H9 (cell line): ENCODE measurements around the gene KCNJ15. TPM values are rescaled to one million over a fixed set of nuclear protein-coding genes. Genes with fewer than 3 reads are reported as not detected.

Experiments
- DNase-seq: peaks from one replicate; pipeline ENCODE4 v3.0.0-alpha.2; 2017
- H2AFZ ChIP-seq: one replicate; pipeline ENCODE4 v1.6.1; 2013; ENCODE audit warnings: mild to moderate bottlenecking, low read length, control low read depth, moderate library complexity
- H2AK5ac ChIP-seq: 2 replicates; pipeline ENCODE4 v1.6.1; 2013; ENCODE audit warnings: low read length, control low read depth, mixed read lengths; ENCODE audit not compliant: insufficient read length
- H2BK120ac ChIP-seq: one replicate; pipeline ENCODE4 v1.6.1; 2013; ENCODE audit warnings: low read depth, mild to moderate bottlenecking, low read length, control low read depth, inconsistent platforms; ENCODE audit not compliant: poor library complexity, severe bottlenecking
- H2BK12ac ChIP-seq: 2 replicates; pipeline ENCODE4 v1.6.1; 2013; ENCODE audit warnings: low read length, control low read depth, mixed read lengths, low read depth; ENCODE audit not compliant: insufficient read length
- H2BK15ac ChIP-seq: 2 replicates; pipeline ENCODE4 v1.6.1; 2013; ENCODE audit warnings: low read depth, low read length, control low read depth
- H2BK20ac ChIP-seq: one replicate; pipeline ENCODE4 v1.6.1; 2013; ENCODE audit warnings: low read depth, mild to moderate bottlenecking, low read length, control low read depth, inconsistent platforms; ENCODE audit not compliant: poor library complexity, severe bottlenecking
- H2BK5ac ChIP-seq: 2 replicates; pipeline ENCODE4 v1.6.1; 2013; ENCODE audit warnings: low read length, control low read depth, mixed read lengths; ENCODE audit not compliant: insufficient read length
- H3K14ac ChIP-seq: 2 replicates; pipeline ENCODE4 v1.6.1; 2013; ENCODE audit warnings: low read length, control low read depth; ENCODE audit not compliant: insufficient read depth
- H3K18ac ChIP-seq: 2 replicates; pipeline ENCODE4 v1.6.1; 2013; ENCODE audit warnings: low read depth, mild to moderate bottlenecking, mixed read lengths, low read length, control low read depth; ENCODE audit not compliant: insufficient read length
- H3K23ac ChIP-seq: 2 replicates; pipeline ENCODE4 v1.6.1; 2013; ENCODE audit warnings: low read length, control low read depth, mixed read lengths, low read depth; ENCODE audit not compliant: insufficient read length
- H3K23me2 ChIP-seq: 2 replicates; pipeline ENCODE4 v1.6.1; 2013; ENCODE audit warnings: low read depth, mild to moderate bottlenecking, mixed read lengths, low read length, control low read depth; ENCODE audit not compliant: insufficient read length, poor library complexity, severe bottlenecking
- H3K27ac ChIP-seq: 2 replicates; pipeline ENCODE4 v1.5.1; 2013; ENCODE audit warnings: low read length, control low read depth, mixed read lengths, low read depth; ENCODE audit not compliant: insufficient read length
- H3K27me3 ChIP-seq: 2 replicates; pipeline ENCODE4 v1.6.1; 2013; ENCODE audit warnings: low read length, control low read depth, inconsistent platforms; ENCODE audit not compliant: insufficient read depth
- H3K4ac ChIP-seq: 2 replicates; pipeline ENCODE4 v1.6.1; 2013; ENCODE audit warnings: low read depth, mild to moderate bottlenecking, control low read depth, inconsistent platforms, low read length, moderate library complexity
- H3K4me1 ChIP-seq: 2 replicates; pipeline ENCODE4 v1.6.1; 2013; ENCODE audit warnings: low read length, control low read depth, inconsistent platforms; ENCODE audit not compliant: insufficient read depth
- H3K4me2 ChIP-seq: 2 replicates; pipeline ENCODE4 v1.6.1; 2013; ENCODE audit warnings: low read length, control low read depth, mixed read lengths; ENCODE audit not compliant: insufficient read length, insufficient read depth
- H3K56ac ChIP-seq: 2 replicates; pipeline ENCODE4 v1.6.1; 2013; ENCODE audit warnings: low read depth, mild to moderate bottlenecking, mixed read lengths, low read length, control low read depth; ENCODE audit not compliant: insufficient read length
- H3K79me1 ChIP-seq: 2 replicates; pipeline ENCODE4 v1.6.1; 2013; ENCODE audit warnings: low read depth, mild to moderate bottlenecking, moderate library complexity, low read length, control low read depth, inconsistent platforms; ENCODE audit not compliant: insufficient read depth, poor library complexity, severe bottlenecking
- H3K79me2 ChIP-seq: 2 replicates; pipeline ENCODE4 v1.6.1; 2013; ENCODE audit warnings: low read length, control low read depth, inconsistent platforms; ENCODE audit not compliant: insufficient read depth
- H3K9ac ChIP-seq: 2 replicates; pipeline ENCODE4 v1.6.1; 2013; ENCODE audit warnings: low read length, control low read depth, mixed read lengths; ENCODE audit not compliant: insufficient read length; ENCODE audit errors: extremely low read depth
- H3K9me3 ChIP-seq: one replicate; pipeline ENCODE4 v1.6.1; 2013; ENCODE audit warnings: low read depth, low read length, inconsistent platforms; ENCODE audit not compliant: control insufficient read depth
- H3T11ph ChIP-seq: one replicate; pipeline ENCODE4 v1.6.1; 2013; ENCODE audit warnings: mild to moderate bottlenecking, low read length, control low read depth, inconsistent platforms
- H4K20me1 ChIP-seq: one replicate; pipeline ENCODE4 v1.6.1; 2013; ENCODE audit not compliant: control insufficient read depth, insufficient read length, insufficient read depth
- H4K5ac ChIP-seq: 2 replicates; pipeline ENCODE4 v1.6.1; 2013; ENCODE audit warnings: low read depth, mild to moderate bottlenecking, mixed read lengths, low read length, control low read depth; ENCODE audit not compliant: insufficient read length
- H4K8ac ChIP-seq: replicated peaks from 2 replicates; pipeline ENCODE4 v1.6.1; 2013; ENCODE audit warnings: low read length, control low read depth, mixed read lengths, low read depth; ENCODE audit not compliant: insufficient read length
- H4K91ac ChIP-seq: 2 replicates; pipeline ENCODE4 v1.6.1; 2013; ENCODE audit warnings: low read depth, mild to moderate bottlenecking, moderate library complexity, mixed read lengths, low read length, control low read depth; ENCODE audit not compliant: insufficient read length
- H3K27ac Mint-ChIP-seq, 3 experiments: 2 replicates in 2 of 3; 3 replicates in 1 of 3; pipeline ENCODE4 v1.8.0; 2020 to 2021; ENCODE audit warnings: mixed read lengths in 3 of 3, mild to moderate bottlenecking in 1 of 3, moderate library complexity in 1 of 3
- H3K27me3 Mint-ChIP-seq: 2 replicates; pipeline ENCODE4 v1.8.0; 2021; ENCODE audit warnings: low read depth, mild to moderate bottlenecking, moderate library complexity, mixed read lengths
- H3K36me3 Mint-ChIP-seq, 3 experiments: 2 replicates in 2 of 3; 3 replicates in 1 of 3; pipeline ENCODE4 v1.8.0; 2020 to 2021; ENCODE audit warnings: low read depth in 3 of 3, mixed read lengths in 3 of 3; ENCODE audit not compliant: insufficient read depth in 1 of 3
- H3K4me1 Mint-ChIP-seq, 2 experiments: 2 replicates each; pipeline ENCODE4 v1.8.0; 2020; ENCODE audit warnings: mixed read lengths in 2 of 2
- H3K4me3 Mint-ChIP-seq, 2 experiments: 2 replicates in 1 of 2; 3 replicates in 1 of 2; pipeline ENCODE4 v1.8.0; 2020 to 2021; ENCODE audit warnings: mild to moderate bottlenecking in 2 of 2, mixed read lengths in 2 of 2, moderate library complexity in 1 of 2
- H3K9me3 Mint-ChIP-seq, 2 experiments: 2 replicates in 1 of 2; 3 replicates in 1 of 2; pipeline ENCODE4 v1.8.0; 2020; ENCODE audit warnings: mild to moderate bottlenecking in 2 of 2, mixed read lengths in 2 of 2, moderate library complexity in 1 of 2
- WGBS: extraction: QIAGEN DNeasy Blood & Tissue Kit; methylation state at CpG from one replicate; pipeline ENCODE4 v1.1.7; 2013; ENCODE audit warnings: missing lambda C conversion rate, low lambda C conversion rate, mixed read lengths; ENCODE audit not compliant: insufficient read length; ENCODE audit errors: extremely low coverage; 5-methylcytosine and 5-hydroxymethylcytosine counted together
- total RNA-seq: library from RNA; stranded (reverse); gene quantifications from 2 replicates; pipeline ENCODE4 v1.2.1, GENCODE V29; 2021
- TF ChIP-seq, protein P1 (sequence below): fragments of 200-600 bp; sonication (generic); conservative IDR thresholded peaks from 3 replicates; pipeline ENCODE4 v1.8.0; 2021; ENCODE audit warnings: antibody characterized with exemption, mild to moderate bottlenecking

The KCNJ15 gene
- total RNA-seq, 1 experiment from 2014 or later, result not detected

DNA sequence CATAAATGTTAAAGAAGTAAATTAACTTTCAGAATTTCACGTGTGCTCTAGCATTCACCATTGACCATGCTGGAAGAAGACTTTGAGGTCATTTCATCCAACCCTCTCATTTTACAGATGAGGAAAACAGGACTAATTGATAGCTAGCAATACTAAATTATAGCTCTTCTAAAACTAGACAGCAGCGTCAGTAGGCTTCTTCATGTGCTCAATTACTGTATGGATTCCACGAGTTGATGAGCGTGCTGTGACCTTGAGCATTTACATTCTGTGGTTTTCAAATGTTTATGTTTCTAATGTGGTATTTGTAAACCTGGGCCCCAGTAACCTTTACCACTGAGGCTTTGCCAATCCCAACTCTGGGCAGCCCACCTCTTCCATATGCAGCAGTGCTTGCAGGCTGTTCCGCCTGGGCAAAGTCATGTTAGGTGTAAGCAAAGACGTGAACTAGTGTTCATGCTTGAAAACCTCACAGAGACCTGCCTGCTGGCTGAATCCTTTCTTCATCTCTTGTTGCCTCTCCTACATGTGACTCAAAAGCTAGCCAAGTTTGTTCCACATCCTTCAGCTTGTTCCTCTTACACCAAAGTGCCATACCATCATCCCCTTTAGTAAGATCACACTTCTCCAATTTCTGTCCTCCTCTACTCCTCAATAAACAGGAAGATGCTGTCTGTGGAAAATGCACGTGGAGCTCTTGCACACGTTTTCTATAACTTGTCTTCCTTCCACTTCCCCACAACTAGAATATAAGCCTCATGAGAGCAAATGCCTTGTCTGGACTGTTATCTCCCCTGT is 17.2 kb downstream of the KCNJ15 start:
- Histone ChIP-seq H2AFZ (no peak overlapping the region), H3K23ac (no peak overlapping the region), H4K5ac (no peak overlapping the region), H3K14ac (no peak overlapping the region), H3K4me2 (no peak overlapping the region), H3K9me3 (no peaks in the 10 kb centered on the region), H3K9ac (no peak overlapping the region), H3K4ac (no peak overlapping the region), H3K79me1 (no peaks in the 10 kb centered on the region), H3K4me1 (no peaks in the 10 kb centered on the region), H3K18ac (no peak overlapping the region), H2BK20ac (no peak overlapping the region), H3K27me3 (no peaks in the 10 kb centered on the region; the same call in 1 of the 2 replicates), H2AK5ac (no peak overlapping the region), H2BK15ac (no peak overlapping the region), H3K27ac (no peak overlapping the region), H4K91ac (no peak overlapping the region), H2BK5ac (no peak overlapping the region), H2BK120ac (no peak overlapping the region), H4K20me1 (no peaks in the 10 kb centered on the region), H3K79me2 (no peaks in the 10 kb centered on the region), H3K56ac (no peak overlapping the region), H2BK12ac (no peak overlapping the region), H4K8ac (no peak overlapping the region), H3K23me2 (no peaks in the 10 kb centered on the region), H3T11ph (no peak overlapping the region)
- WGBS, result no CpG with 5 or more reads among the region's 8 CpGs
- Mint-ChIP-seq H3K27ac (no peak overlapping the region), H3K27me3 (peaks cover 2% of the 10 kb centered on the region; the same call in 1 of the 2 replicates), H3K36me3 (no peaks in the 10 kb centered on the region; a peak in 2 of 7 replicates), H3K4me3 (no peak overlapping the region), H3K4me1 (peaks cover 10% of the 10 kb centered on the region in 2 experiments), H3K9me3 (peaks cover 0 to 2% of the 10 kb centered on the region in 2 experiments; a peak in 2 of 5 replicates)
- TF ChIP-seq, protein P1, sequence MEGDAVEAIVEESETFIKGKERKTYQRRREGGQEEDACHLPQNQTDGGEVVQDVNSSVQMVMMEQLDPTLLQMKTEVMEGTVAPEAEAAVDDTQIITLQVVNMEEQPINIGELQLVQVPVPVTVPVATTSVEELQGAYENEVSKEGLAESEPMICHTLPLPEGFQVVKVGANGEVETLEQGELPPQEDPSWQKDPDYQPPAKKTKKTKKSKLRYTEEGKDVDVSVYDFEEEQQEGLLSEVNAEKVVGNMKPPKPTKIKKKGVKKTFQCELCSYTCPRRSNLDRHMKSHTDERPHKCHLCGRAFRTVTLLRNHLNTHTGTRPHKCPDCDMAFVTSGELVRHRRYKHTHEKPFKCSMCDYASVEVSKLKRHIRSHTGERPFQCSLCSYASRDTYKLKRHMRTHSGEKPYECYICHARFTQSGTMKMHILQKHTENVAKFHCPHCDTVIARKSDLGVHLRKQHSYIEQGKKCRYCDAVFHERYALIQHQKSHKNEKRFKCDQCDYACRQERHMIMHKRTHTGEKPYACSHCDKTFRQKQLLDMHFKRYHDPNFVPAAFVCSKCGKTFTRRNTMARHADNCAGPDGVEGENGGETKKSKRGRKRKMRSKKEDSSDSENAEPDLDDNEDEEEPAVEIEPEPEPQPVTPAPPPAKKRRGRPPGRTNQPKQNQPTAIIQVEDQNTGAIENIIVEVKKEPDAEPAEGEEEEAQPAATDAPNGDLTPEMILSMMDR, result no peak
- DNase-seq, result no peak
